ENCODE data around the gene TRIM9. TPM values are rescaled to one million over a fixed set of nuclear protein-coding genes. Genes with fewer than 3 reads are reported as not detected.

TRIM9 gene
- total RNA-seq, 1 donor from 2014 or later, result 0.92 TPM

GRCh38 chr14:51020024-51020710 lies 74.7 kb downstream of the TRIM9 start:
- no peak overlapping the region for H3K4me3 ChIP-seq (ENCODE audit: low read depth, low read length)
- TF ChIP-seq CTCF (IDR thresholded peaks at IDR 0.05; ENCODE audit: insufficient read depth, low read length, poor library complexity, severe bottlenecking), result no peak
- no peaks in the 10 kb centered on the region for H3K36me3 ChIP-seq (ENCODE audit: control insufficient read depth, insufficient read depth, low read length)
- no peaks in the 10 kb centered on the region for H3K27me3 ChIP-seq (ENCODE audit: control insufficient read depth, insufficient read depth, low read length)
- DNase-seq (ENCODE audit: low read depth), result peak; percentile 48

DNA sequence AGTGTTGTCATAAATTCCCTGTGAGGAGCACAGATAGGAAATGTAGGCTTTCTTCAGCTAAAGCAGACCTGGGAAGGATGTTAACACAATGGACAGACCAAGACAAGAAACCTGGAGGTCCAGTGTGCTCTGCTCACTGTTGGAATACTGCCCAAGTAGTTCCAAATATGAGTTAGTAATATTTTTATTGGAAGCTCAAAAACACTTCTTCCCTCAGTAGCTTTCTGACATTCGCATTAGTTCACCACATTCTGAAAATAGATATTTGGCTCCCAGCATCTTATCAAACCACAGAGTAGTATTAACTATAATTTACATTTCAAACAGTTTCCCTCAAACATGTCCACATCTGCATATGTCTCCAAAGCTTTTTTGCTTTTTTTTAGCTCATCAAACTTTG lies 75.8 kb downstream of the TRIM9 start:
- Histone ChIP-seq H3K27me3 (ENCODE audit: control insufficient read depth, insufficient read depth, low read length) (no peaks in the 10 kb centered on the region), H3K36me3 (ENCODE audit: control insufficient read depth, insufficient read depth, low read length) (no peaks in the 10 kb centered on the region), H3K4me3 (ENCODE audit: low read depth, low read length) (no peak overlapping the region)
- no peak for DNase-seq (ENCODE audit: low read depth)
- no peak for TF ChIP-seq CTCF (IDR thresholded peaks at IDR 0.05; ENCODE audit: insufficient read depth, low read length, poor library complexity, severe bottlenecking)

DNA sequence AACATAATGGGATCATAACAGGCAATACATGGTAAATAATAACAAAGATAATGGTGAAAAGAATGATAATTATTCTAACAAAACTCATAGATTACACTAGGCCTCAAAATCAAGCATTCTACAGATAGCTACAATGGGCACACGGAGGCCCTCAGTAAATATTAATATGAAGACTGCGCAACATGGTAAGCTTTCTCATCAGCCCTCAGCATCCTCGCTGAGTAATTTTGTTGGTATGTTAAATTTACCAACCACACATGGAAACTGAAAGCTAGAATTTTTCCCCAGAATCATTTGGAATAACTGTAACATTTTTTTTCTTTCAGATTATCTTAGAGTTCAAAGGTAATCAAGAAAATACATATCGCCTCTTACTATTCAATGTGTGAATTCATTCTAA lies 76.4 kb downstream of the TRIM9 start:
- H3K27me3 ChIP-seq (ENCODE audit: control insufficient read depth, insufficient read depth, low read length), result no peaks in the 10 kb centered on the region
- no peak overlapping the region for H3K4me3 ChIP-seq (ENCODE audit: low read depth, low read length)
- H3K36me3 ChIP-seq (ENCODE audit: control insufficient read depth, insufficient read depth, low read length), result no peaks in the 10 kb centered on the region
- no peak for TF ChIP-seq CTCF (IDR thresholded peaks at IDR 0.05; ENCODE audit: insufficient read depth, low read length, poor library complexity, severe bottlenecking)
- DNase-seq (ENCODE audit: low read depth), result no peak

GRCh38 chr14:51014625-51015024 lies 80.3 kb downstream of the TRIM9 start:
- no peaks in the 10 kb centered on the region for H3K27me3 ChIP-seq (ENCODE audit: control insufficient read depth, insufficient read depth, low read length)
- no peak for TF ChIP-seq CTCF (IDR thresholded peaks at IDR 0.05; ENCODE audit: insufficient read depth, low read length, poor library complexity, severe bottlenecking)
- DNase-seq (ENCODE audit: low read depth), result no peak
- H3K36me3 ChIP-seq (ENCODE audit: control insufficient read depth, insufficient read depth, low read length), result no peaks in the 10 kb centered on the region
- H3K4me3 ChIP-seq (ENCODE audit: low read depth, low read length), result no peak overlapping the region

- DNase-seq (ENCODE audit: low read depth), result no peak
- Histone ChIP-seq H3K27me3 (ENCODE audit: control insufficient read depth, insufficient read depth, low read length) (no peaks in the 10 kb centered on the region), H3K36me3 (ENCODE audit: control insufficient read depth, insufficient read depth, low read length) (no peaks in the 10 kb centered on the region), H3K4me3 (ENCODE audit: low read depth, low read length) (no peak overlapping the region)
- TF ChIP-seq CTCF (IDR thresholded peaks at IDR 0.05; ENCODE audit: insufficient read depth, low read length, poor library complexity, severe bottlenecking), result no peak
These were observed 80.8 kb downstream of the TRIM9 start for GRCh38 chr14:51014086-51014485.

GRCh38 chr14:51012055-51012454 lies 82.8 kb downstream of the TRIM9 start:
- TF ChIP-seq CTCF (IDR thresholded peaks at IDR 0.05; ENCODE audit: insufficient read depth, low read length, poor library complexity, severe bottlenecking), result no peak
- Histone ChIP-seq H3K4me3 (ENCODE audit: low read depth, low read length) (no peak overlapping the region), H3K27me3 (ENCODE audit: control insufficient read depth, insufficient read depth, low read length) (no peaks in the 10 kb centered on the region), H3K36me3 (ENCODE audit: control insufficient read depth, insufficient read depth, low read length) (no peaks in the 10 kb centered on the region)
- DNase-seq (ENCODE audit: low read depth), result no peak

Measured in kidney epithelial cell (primary cell).